NCI-H1092 treated with DMSO at 0.1 percent for 48 hours (cell line): ENCODE measurements around the gene PTPRN2.

ENCODE experiments used
- DNase-seq: peaks from one replicate; lab custom pipeline; 2025; lab: John Stamatoyannopoulos, UW

Gene PTPRN2

DNA sequence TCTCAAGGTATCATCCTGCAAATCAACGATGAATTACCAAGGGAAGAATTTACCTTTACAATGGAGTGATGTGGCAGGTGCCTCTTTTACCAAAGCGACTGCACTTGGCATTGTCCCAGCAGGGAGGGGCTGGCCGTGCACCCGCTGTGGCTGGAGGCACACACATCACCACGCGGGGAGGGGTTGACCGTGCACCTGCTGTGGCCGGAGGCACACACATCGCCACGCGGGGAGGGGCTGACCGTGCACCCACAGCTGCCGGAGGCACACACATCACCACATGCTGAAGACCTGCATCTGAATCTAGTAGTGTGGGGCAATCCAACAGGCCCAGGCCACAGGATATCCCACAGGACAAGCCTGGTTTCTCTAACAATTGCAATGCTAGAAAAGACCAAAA, 757.3 kb downstream of the PTPRN2 start:
- peak; percentile 71 for DNase-seq

DNA sequence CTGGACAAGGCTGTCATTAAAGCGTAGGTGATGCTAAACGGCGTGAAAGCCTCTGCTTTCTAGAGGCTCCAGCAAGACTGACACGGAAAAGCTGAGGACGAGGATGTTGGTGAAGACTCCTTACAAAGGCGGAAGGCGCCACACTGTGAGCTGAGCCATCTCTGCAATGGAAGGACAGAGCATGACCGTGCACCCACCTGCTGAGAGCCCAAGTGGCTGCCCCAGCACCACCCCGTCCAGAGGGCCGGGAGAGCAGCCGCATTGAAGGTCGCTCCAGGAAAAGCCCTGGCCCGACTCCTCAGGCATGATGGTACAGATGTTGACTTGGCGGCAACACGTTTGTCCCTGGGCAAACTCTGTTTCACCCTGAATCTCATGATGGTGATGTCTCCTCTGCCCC, 758.1 kb downstream of the PTPRN2 start:
- no peak for DNase-seq

DNA sequence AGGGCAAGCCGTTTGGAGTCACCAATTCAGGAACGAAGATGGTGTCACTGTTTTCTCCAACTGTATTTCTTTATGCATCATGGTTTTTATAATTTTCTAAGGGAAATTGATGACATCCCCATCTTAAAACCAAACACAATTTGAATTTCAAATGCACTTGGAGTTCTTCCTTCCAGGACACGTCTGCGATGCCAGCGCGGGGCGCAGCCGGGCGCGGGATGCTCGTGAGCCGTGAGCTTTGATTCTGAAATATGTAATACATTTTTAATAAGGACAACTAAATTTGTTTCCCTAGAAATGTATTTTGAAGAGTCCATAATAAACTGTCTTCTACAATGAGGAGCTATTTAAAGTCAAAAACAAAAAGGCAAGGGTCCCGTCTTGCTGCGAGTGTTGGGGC, 758.7 kb downstream of the PTPRN2 start:
- DNase-seq = no peak

DNA sequence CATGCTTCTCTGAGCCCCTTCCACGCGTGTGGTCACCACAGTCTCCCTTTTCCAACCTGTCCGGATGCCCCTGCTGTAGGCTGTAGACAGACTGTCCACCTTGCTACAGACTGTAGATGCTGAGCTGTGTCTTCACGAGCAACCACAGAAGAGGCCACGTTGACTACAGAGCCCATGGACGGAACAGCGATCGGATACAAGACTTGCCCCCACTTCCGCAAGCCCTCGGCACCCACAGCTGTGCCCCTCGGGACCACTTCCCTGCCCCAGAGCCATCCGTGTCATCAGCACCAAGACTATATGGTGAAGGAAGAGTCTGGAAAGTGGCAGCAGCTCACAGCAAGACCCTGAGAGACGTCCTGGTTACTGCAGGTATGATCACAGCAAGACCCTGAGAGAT, 759.4 kb downstream of the PTPRN2 start:
- DNase-seq = no peak

DNA sequence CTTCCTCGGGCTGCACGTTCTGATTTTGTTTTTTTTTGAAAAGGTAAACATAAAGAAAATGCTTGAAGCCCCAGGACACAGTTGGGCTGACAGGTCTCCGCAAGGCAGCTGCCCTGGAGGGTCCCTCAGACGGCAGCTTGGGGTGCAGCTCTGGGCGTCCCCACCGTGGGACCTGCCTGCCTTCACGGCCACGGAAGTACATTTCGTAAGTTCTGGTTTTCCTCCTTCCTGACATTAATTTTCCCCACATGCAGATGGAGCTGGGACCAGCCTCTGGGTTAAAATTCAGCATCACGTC, 759.8 kb downstream of the PTPRN2 start:
- no peak for DNase-seq

DNA sequence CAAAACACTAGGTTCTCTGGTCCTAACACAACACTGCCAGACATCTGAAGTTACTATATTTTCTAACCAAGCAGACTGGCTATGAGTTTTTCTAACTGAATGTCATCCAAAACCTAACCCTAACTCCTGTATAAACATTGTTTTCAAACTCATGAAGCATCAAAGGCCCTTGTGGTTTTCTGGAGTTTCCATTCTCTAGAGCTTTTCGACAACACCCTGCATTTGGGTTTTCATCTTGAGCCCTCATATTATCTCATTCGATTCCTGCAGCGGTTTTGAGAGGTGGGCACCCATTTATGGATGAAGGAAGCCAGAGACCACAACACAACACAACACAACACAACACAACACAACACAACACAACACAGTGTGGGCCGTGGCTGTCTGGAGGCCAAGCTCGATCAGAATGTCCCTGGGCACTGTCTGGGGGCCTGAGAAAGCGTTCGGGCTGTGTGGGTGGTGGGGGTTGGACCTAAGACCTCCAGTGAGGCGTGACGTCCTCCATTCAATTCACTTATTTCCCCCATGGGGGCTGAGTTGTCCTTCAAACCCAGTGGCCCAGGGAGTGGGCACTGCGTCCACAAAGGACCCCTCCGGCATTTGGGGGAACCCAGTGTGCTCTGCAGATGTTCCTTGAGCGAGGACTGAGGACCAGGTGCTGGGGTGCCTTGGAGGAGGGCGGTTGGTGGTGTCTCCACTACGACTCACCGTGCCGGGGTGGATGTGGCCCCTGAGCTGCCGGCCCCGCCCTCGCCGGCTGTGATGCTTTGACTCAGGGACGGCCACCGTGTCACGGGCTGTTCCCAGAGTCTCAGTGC, 760.4 kb downstream of the PTPRN2 start:
- no peak for DNase-seq

DNA sequence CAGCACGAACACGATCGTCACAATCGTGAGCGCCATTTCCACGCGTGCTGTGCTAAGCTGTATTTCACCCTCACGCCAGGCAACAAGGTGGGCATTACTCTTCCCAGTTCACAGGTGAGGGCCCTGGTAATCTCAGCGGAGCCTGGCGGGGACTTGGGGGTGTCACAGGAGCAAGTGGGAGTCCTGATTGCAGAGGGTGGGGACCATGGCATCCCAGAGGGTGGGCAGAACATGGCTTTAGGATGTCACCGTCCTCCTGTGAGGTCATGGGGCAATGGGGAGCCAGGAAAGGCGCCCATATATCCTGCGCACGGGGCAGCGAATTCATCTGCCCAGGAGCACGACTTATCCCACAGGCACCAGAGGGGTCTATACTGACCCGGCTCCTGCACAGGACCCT, 761.1 kb downstream of the PTPRN2 start:
- no peak for DNase-seq

DNA sequence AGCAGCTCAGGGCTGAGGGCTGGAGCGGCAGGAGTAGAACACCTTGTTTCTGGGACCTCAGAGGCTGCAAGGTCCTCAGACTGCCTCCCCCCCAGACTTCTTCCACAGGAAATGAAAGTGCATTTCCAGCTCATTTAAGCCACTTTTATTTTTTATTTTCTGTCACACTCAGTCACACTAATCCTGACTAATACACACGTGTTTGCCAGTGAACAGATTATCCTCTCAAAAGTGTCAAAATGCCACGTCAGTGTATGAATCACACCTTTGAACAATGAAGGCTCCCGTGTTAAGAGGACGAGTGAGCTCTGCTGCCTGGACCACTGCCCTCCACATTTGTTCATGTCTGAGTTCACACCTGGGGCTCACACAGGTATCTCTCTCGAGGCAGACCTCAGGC, 762.3 kb downstream of the PTPRN2 start:
- DNase-seq = no peak

DNA sequence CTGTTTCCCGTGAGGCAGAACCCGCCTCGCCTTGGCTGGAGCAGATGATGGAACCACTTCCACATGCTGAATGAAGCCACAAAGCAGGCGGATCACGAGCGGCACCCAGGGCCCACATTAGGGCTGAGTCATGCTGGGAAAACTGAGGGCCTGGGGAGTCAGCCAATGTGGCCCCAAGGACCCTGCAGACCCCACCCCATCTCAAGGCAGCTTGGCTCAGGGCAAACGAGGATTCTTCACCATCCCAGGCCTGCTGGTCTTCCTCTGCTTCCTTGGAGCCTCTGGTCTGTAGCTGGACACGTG, 762.9 kb downstream of the PTPRN2 start:
- no peak for DNase-seq

DNA sequence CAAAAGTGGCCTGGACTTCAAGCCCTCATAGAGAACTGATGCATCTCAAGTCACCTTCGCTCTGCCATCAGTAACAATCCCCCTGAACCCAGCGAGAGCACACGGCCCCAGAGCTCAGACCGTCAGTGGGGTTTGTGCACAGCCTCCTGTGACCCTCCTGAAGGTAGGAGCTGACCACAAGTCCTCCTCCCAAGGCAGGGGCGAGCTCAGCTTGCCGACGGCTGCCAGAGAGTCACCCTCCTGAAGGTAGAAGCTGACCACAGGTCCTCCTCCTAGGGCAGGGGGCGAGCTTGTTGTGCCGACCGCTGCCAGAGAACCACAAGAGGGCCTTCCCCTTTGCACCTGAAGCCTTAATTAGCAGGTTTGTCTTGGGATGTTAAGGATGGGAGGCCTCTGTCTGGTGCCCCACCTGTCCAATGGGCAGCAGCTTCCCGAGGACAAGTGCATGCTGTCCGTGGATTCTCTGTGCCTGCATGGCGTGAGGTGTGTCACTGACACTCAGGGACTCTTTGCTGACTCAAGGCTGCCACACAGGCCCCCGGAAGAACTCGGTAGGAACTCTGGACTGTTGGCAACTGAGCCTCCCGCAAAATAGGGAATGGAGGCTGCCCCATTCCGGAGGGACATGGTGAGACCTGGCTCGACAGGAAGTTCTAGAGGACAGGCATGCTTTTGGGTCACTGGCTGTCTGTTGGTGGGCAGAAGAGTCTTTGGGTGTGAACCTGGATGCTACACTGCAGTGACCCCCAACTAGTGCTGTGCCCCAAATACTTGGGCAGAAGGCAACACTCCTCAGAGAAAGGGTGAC, 763.4 kb downstream of the PTPRN2 start:
- no peak for DNase-seq

DNA sequence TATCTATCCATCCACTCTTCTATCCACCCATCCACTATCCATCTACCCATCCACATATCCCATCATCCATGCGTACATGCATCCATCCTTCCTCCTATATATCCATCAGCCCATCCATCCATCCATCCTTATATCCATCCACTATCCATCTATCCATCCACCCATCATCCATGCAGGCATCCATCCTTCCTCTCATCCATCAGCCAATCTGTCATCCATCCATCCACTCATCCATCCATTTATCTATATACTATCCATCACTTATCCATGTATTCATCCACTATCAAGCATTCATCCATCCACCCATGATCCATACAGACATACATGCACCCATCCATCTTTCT, 765.0 kb downstream of the PTPRN2 start:
- no peak for DNase-seq

DNA sequence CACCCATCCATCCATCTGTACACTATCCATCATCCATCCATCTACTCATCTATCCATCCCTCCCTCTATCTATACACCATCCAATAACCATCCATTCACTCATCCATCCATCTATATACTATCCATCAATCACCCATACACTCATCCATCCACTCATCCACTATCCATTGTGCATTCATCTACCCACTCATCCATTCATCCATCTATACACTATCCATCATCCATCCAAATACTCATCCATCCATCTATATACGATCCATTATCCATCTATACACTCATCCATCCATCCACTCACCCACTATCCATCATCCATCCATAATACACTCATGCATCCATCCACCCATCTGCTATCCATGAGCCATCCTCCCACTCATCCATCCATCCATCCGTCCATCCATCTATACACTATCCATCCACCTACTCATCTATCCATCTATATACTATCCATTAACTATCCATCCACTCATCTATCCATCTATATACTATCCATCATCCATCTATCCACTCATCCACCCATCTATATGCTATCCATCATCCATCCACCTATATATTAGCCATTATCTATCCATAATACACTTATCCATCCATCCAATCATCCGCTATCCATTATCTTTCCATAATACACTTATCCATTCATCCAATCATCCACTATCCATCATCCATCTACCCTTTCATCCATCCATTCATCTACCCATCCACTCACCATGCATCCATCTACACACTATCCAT, 765.5 kb downstream of the PTPRN2 start:
- DNase-seq = no peak

DNA sequence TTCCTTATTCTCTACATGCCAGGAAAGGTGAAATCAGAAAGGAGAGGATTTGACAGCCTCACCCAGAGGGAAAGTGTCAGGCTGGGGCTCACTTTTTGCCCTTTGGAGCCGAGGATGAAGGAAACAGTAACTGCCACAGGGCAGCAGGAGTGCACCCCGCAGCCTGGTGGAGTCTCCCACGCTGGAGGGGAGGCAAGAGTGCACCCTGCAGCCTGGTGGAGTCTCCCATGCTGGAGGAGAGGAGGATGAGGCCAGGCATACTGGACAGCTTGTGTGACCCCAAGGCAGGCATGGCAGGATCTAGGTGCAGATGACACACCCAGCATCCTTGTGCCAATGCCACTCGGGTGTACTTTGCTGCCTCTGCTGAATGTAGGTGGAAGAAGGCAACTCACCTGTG, 766.8 kb downstream of the PTPRN2 start:
- DNase-seq = no peak

DNA sequence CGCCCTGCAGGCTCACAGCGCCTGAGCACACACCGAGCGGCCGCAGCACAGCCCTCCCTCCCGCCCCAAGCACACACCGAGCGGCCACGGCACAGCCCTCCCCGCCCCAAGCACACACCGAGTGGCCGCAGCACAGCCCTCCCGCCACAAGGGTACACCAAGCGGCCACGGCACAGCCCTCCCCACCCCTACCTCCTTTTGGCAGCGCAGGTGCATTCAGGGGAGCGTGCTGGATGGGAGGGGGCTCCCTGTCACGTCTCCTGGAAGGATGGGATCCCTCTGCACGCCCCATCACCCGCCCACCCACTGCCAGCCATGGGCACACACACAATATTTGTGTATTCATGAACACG, 768.2 kb downstream of the PTPRN2 start:
- no peak for DNase-seq

DNA sequence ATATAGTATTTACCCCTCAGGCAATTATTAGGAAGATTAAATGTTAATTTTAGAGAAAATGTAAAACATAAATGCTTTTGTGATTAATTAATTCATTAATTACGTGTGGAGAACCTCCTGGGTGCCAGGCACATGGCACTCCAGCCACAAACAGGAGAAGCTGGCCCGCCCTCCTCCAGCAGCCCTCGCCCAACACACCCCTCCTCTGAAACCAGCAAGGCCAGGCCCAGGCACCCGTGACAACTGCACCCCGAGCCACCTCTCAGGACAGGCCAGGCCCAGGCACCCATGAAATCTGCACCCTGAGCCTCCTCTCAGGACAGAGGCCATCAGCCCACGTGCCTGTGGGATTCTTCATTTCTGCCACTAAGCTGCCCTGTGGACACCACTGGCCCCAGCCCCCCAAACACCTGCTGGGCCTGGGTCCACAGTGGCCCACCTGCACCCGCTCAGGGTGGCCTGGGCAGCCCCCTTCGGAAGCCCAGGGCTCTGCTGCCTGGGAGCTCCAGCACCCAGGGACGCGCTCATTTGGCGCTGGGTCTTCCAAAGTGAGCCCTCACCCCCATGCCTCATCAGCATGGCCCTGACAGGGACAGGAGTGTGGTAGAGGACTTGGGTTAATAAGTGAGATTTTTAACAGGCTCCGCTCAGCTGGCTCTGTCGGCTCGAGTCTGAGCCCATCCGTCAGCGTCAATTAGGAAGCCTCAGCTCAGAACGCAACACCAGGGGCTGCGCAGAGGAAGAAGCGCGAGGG, 768.7 kb downstream of the PTPRN2 start:
- no peak for DNase-seq

DNA sequence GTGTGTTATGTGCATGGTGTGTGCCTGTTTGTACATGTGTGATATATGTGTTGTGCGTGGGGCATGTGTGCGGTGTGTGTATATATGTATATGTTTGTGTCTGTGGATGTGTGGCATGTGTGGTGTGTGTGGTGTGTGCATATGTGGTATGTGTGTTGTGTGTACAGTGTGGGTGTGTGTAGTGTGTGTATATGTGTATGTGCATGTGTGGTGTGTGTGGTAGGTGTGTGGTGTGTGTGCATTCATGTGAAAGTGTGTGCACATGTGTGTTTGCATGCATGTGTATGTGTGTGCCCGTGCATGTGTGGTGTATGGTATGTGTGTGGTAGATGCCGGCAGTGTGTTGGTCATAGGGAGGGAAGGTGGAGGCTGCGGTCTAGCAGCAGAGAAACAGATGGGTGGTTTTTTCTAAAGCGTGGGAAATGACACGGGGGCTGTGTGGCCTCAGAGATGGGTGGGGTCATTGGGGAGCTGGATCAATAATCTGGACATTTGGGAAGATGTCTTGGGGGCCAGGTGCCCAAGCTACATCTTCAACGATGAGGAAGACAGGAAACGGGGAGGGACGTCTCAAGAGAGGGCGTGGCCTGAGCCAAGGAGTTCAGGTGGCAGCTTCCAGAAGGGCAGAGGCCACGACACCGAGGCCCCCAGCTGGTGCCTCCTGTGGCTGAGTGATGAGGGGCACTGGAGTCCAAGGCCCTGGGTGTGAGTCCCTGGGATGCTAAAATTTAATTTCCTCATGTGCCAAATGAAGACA, 769.5 kb downstream of the PTPRN2 start:
- no peak for DNase-seq

DNA sequence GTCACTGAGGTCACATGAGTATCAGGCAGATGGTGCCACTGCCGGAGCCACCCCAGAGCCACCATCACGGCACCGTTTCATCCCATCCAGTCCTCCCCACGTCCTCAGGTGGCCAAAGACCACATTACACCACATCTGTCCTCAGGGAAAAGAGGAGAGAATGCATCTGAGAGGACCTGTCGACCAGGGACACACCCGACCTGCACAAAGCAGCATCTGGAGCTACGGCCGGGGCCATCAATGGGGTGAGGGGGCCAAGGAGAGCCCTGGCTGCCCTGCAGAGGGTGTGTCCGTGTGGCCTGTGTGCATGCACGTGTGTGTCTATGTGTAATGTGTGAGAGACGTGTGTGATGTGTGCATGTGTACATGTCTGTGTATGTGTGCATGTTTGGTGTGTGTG, 770.2 kb downstream of the PTPRN2 start:
- no peak for DNase-seq

DNA sequence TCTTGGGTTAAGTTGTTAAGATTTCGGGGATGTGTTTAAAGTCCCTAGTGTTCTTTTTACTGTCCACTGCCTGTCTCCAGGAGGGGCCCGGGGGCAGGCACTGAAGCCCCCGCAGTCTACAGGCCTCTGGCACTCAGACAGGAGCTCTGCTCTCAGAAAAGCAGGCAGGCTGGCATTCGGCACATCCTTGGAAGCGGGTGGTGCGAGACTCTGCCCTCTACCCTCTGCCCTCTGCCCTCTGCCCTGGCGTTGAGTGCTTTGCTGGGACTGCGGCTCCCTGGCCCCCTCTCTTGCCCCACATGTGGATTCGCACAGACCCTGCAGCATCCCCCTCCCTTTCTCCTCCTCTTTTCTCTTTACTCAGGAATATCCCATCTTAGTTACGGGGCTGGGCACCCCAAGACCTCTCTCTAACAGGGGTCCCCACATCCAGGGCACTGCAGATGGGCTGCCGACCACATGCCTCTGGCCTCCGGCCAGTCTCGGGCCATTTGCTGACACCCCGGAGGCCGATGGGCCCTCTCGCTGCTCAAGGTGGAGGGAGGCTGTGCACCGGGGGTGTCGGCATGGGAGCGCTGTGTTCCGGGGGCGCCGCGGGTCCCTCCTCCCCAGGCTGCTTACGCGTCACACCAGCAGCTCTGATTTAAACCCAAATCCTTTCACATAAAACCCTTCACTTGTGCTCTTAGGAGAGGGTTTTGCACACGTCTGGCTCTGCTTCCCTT, 770.9 kb downstream of the PTPRN2 start:
- DNase-seq = no peak

DNA sequence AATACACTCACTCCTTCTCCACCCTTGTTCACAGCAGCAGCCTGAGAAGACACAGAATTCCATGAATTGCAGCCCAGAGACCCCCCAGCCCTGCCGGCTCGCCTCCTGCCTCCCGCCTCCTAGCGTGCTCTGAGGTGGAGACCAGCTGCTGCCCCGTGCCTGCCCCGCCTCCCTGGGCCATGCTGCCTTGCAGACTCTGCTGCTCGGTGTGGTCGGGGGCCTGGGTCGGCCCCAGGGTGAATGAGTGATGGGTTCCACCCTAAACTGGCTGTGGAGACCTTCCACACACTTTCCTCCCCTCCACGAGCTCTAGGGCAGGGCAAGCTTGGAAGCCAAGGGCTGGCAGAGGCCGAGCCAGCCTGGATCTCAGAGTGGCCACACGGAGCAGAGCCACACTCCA, 771.5 kb downstream of the PTPRN2 start:
- DNase-seq = no peak

DNA sequence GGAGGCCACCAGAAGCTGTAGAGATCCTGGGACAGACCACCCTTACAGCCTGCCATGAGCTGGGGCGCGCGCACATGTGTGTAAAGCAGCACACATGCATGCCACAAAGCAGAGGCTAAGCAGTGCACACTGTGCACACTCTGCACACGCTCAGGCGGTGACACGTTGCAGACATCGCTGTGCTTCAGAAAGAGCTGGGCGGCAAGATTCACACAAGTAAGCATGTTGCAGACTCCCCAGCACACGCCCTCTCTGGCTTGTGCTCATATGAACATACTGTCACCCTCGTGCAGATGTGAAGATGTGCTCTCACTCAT, 772.0 kb downstream of the PTPRN2 start:
- DNase-seq = no peak

DNA sequence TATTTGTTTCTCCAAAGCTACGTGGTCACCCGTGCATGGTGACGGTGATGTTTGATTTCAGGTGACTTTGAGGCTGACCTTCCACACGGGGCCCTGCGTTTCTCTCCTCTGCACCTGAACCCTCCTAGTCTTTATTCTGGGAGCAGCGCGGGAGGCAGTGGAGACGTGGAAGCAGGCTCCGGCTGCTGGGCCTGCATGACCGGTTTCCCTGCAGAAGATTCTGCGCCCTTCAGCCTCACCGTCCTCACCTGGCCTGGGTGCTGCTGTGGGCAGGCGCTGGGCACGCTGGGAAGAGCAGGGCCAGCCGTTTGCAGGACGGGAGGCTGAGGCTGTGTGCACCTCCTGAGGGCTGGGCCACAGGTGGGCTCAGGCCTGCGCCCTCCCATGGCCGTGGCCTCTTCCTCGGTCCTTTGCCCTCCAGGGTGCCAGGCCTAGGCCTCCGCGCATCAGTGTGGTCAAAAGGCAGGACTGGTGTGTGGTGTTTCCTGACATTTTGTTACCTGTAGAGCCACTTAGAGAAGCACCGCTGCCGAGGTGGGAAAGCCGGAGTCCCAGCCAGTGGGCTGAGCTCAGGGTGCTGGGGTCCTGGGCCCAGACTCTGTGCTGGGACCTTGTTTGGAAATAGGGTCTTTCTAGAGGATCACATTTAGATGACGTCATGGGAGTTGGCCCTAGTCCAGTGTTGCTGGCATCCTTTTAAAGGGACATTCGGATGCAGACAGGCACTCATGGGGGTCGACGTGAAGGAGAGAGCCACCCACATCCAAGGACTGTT, 772.5 kb downstream of the PTPRN2 start:
- no peak for DNase-seq
